ENCODE results near the gene DGCR8.
A peak's percentile ranks its signal among the peaks of the same experiment; 100 is the strongest.

The DGCR8 gene

GRCh38 chr22:20044495-20045151, 35.4 kb upstream of the DGCR8 start:
- Histone ChIP-seq H3K4me3 (ENCODE audit: low read length in 2 of 2) (no peak overlapping the region), H3K4ac (ENCODE audit: low read length) (peak overlapping the region; percentile 37), H3K9me3 (replicated peaks in 1 of 2; ENCODE audit: control insufficient read depth in 2 of 2, insufficient read depth in 1 of 2, low read depth in 1 of 2, low read length in 2 of 2) (peaks cover 0 to 6% of the 10 kb centered on the region in 2 donors), H2BK120ac (ENCODE audit: low read depth, low read length) (no peak overlapping the region), H4K91ac (ENCODE audit: low read depth, low read length, poor library complexity) (no peak overlapping the region), H3K18ac (ENCODE audit: low read length) (no peak overlapping the region), H3K27ac (replicated peaks; ENCODE audit: low read length) (no peak overlapping the region), H2BK15ac (ENCODE audit: low read length) (no peak overlapping the region), H3K27me3 (ENCODE audit: control insufficient read depth in 3 of 3, insufficient read depth in 3 of 3, low read depth in 1 of 3, low read length in 3 of 3) (no peaks in the 10 kb centered on the region), H3K4me2 (ENCODE audit: insufficient read depth, low read length, poor library complexity, severe bottlenecking) (no peak overlapping the region), H3K14ac (ENCODE audit: low read length) (peak overlapping the region; percentile 38), H3K23ac (ENCODE audit: low read depth, low read length, poor library complexity) (peak overlapping the region; percentile 85), H3K4me1 (ENCODE audit: control insufficient read depth in 2 of 2, insufficient read depth in 1 of 2, low read depth in 1 of 2, low read length in 2 of 2) (no peaks in the 10 kb centered on the region), H2BK5ac (ENCODE audit: low read length) (no peak overlapping the region), H3K9ac (ENCODE audit: low read depth, low read length, poor library complexity) (no peak overlapping the region), H3K79me1 (ENCODE audit: low read depth, low read length) (no peaks in the 10 kb centered on the region), H2AFZ (ENCODE audit: low read length) (no peak overlapping the region), H4K8ac (ENCODE audit: low read depth, low read length) (no peak overlapping the region), H2BK12ac (ENCODE audit: low read length) (peak overlapping the region; percentile 73), H2AK5ac (ENCODE audit: low read depth, low read length) (peak overlapping the region; percentile 35), H3K36me3 (replicated peaks in 1 of 2; ENCODE audit: control insufficient read depth in 2 of 2, insufficient read depth in 2 of 2, low read length in 2 of 2) (peaks cover 2 to 14% of the 10 kb centered on the region in 2 donors)
- no peak for DNase-seq (ENCODE audit: low spot score)
- WGBS, 2 donors (ENCODE audit: extremely low coverage in 2 of 2, insufficient read length in 2 of 2, insufficient replicate concordance in 1 of 2): no CpG with 5 or more reads among the region's 10 CpGs

- Histone ChIP-seq H4K91ac (ENCODE audit: low read depth, low read length, poor library complexity) (no peak overlapping the region), H4K8ac (ENCODE audit: low read depth, low read length) (no peak overlapping the region), H2BK5ac (ENCODE audit: low read length) (no peak overlapping the region), H3K4me2 (ENCODE audit: insufficient read depth, low read length, poor library complexity, severe bottlenecking) (no peak overlapping the region), H3K14ac (ENCODE audit: low read length) (no peak overlapping the region), H2AFZ (ENCODE audit: low read length) (no peak overlapping the region), H3K27me3 (ENCODE audit: control insufficient read depth in 3 of 3, insufficient read depth in 3 of 3, low read depth in 1 of 3, low read length in 3 of 3) (no peaks in the 10 kb centered on the region), H3K4ac (ENCODE audit: low read length) (no peak overlapping the region), H3K9me3 (replicated peaks in 1 of 2; ENCODE audit: control insufficient read depth in 2 of 2, insufficient read depth in 1 of 2, low read depth in 1 of 2, low read length in 2 of 2) (peaks cover 0 to 6% of the 10 kb centered on the region in 2 donors), H2BK120ac (ENCODE audit: low read depth, low read length) (no peak overlapping the region), H2AK5ac (ENCODE audit: low read depth, low read length) (no peak overlapping the region), H3K79me1 (ENCODE audit: low read depth, low read length) (no peaks in the 10 kb centered on the region), H2BK15ac (ENCODE audit: low read length) (no peak overlapping the region), H3K4me3 (ENCODE audit: low read length in 2 of 2) (no peak overlapping the region), H3K9ac (ENCODE audit: low read depth, low read length, poor library complexity) (no peak overlapping the region), H3K18ac (ENCODE audit: low read length) (no peak overlapping the region), H3K23ac (ENCODE audit: low read depth, low read length, poor library complexity) (no peak overlapping the region), H3K36me3 (replicated peaks in 1 of 2; ENCODE audit: control insufficient read depth in 2 of 2, insufficient read depth in 2 of 2, low read length in 2 of 2) (peaks cover 2 to 10% of the 10 kb centered on the region in 2 donors), H2BK12ac (ENCODE audit: low read length) (no peak overlapping the region), H3K27ac (replicated peaks; ENCODE audit: low read length) (no peak overlapping the region), H3K4me1 (ENCODE audit: control insufficient read depth in 2 of 2, insufficient read depth in 1 of 2, low read depth in 1 of 2, low read length in 2 of 2) (no peaks in the 10 kb centered on the region)
- no peak for DNase-seq (ENCODE audit: low spot score)
- no CpG with 5 or more reads among the region's 4 CpGs for WGBS, 2 donors (ENCODE audit: extremely low coverage in 2 of 2, insufficient read length in 2 of 2, insufficient replicate concordance in 1 of 2)
These were observed 33.3 kb upstream of the DGCR8 start for GRCh38 chr22:20046730-20047129.

GRCh38 chr22:20051927-20052308, 28.1 kb upstream of the DGCR8 start:
- Histone ChIP-seq H3K4me2 (ENCODE audit: insufficient read depth, low read length, poor library complexity, severe bottlenecking) (no peak overlapping the region), H3K9ac (ENCODE audit: low read depth, low read length, poor library complexity) (no peak overlapping the region), H4K91ac (ENCODE audit: low read depth, low read length, poor library complexity) (no peak overlapping the region), H3K14ac (ENCODE audit: low read length) (no peak overlapping the region), H2BK12ac (ENCODE audit: low read length) (no peak overlapping the region), H3K4me3 (ENCODE audit: low read length in 2 of 2) (no peak overlapping the region), H4K8ac (ENCODE audit: low read depth, low read length) (no peak overlapping the region), H3K23ac (ENCODE audit: low read depth, low read length, poor library complexity) (peak overlapping the region; percentile 85), H2AK5ac (ENCODE audit: low read depth, low read length) (no peak overlapping the region), H2BK5ac (ENCODE audit: low read length) (peak overlapping the region; percentile 66), H3K4me1 (ENCODE audit: control insufficient read depth in 2 of 2, insufficient read depth in 1 of 2, low read depth in 1 of 2, low read length in 2 of 2) (no peaks in the 10 kb centered on the region), H2AFZ (ENCODE audit: low read length) (no peak overlapping the region), H3K27me3 (ENCODE audit: control insufficient read depth in 3 of 3, insufficient read depth in 3 of 3, low read depth in 1 of 3, low read length in 3 of 3) (no peaks in the 10 kb centered on the region), H3K27ac (replicated peaks; ENCODE audit: low read length) (no peak overlapping the region), H3K79me1 (ENCODE audit: low read depth, low read length) (peaks cover 7% of the 10 kb centered on the region), H2BK120ac (ENCODE audit: low read depth, low read length) (no peak overlapping the region), H3K36me3 (replicated peaks in 1 of 2; ENCODE audit: control insufficient read depth in 2 of 2, insufficient read depth in 2 of 2, low read length in 2 of 2) (peaks cover under 1 to 11% of the 10 kb centered on the region in 2 donors), H3K9me3 (replicated peaks in 1 of 2; ENCODE audit: control insufficient read depth in 2 of 2, insufficient read depth in 1 of 2, low read depth in 1 of 2, low read length in 2 of 2) (peaks cover 0 to 6% of the 10 kb centered on the region in 2 donors), H2BK15ac (ENCODE audit: low read length) (no peak overlapping the region), H3K18ac (ENCODE audit: low read length) (no peak overlapping the region), H3K4ac (ENCODE audit: low read length) (no peak overlapping the region)
- WGBS, 2 donors (ENCODE audit: extremely low coverage in 2 of 2, insufficient read length in 2 of 2, insufficient replicate concordance in 1 of 2): no CpG with 5 or more reads among the region's 6 CpGs
- DNase-seq (ENCODE audit: low spot score): no peak

GRCh38 chr22:20052309-20053259, 27.5 kb upstream of the DGCR8 start:
- Histone ChIP-seq H3K36me3 (replicated peaks in 1 of 2; ENCODE audit: control insufficient read depth in 2 of 2, insufficient read depth in 2 of 2, low read length in 2 of 2) (peaks cover 0 to 11% of the 10 kb centered on the region in 2 donors), H3K18ac (ENCODE audit: low read length) (no peak overlapping the region), H3K9ac (ENCODE audit: low read depth, low read length, poor library complexity) (no peak overlapping the region)

More at GRCh38 chr22:20052309-20053259, 27.5 kb upstream of the DGCR8 start:
- H3K4me1 ChIP-seq (ENCODE audit: control insufficient read depth in 2 of 2, insufficient read depth in 1 of 2, low read depth in 1 of 2, low read length in 2 of 2): no peaks in the 10 kb centered on the region
- peak overlapping the region; percentile 66 for H2BK5ac ChIP-seq (ENCODE audit: low read length)
- DNase-seq (ENCODE audit: low spot score): no peak
- H3K23ac ChIP-seq (ENCODE audit: low read depth, low read length, poor library complexity): peak overlapping the region; percentile 85
- H3K4me3 ChIP-seq (ENCODE audit: low read length in 2 of 2): no peak overlapping the region
- H3K27ac ChIP-seq (replicated peaks; ENCODE audit: low read length): no peak overlapping the region
- no peak overlapping the region for H2BK15ac ChIP-seq (ENCODE audit: low read length)
- H3K4me2 ChIP-seq (ENCODE audit: insufficient read depth, low read length, poor library complexity, severe bottlenecking): no peak overlapping the region
- H3K9me3 ChIP-seq (replicated peaks in 1 of 2; ENCODE audit: control insufficient read depth in 2 of 2, insufficient read depth in 1 of 2, low read depth in 1 of 2, low read length in 2 of 2): peaks cover 0 to 6% of the 10 kb centered on the region in 2 donors
- no peak overlapping the region for H2AK5ac ChIP-seq (ENCODE audit: low read depth, low read length)
- H2BK120ac ChIP-seq (ENCODE audit: low read depth, low read length): no peak overlapping the region
- no peaks in the 10 kb centered on the region for H3K27me3 ChIP-seq (ENCODE audit: control insufficient read depth in 3 of 3, insufficient read depth in 3 of 3, low read depth in 1 of 3, low read length in 3 of 3)
- no peak overlapping the region for H2BK12ac ChIP-seq (ENCODE audit: low read length)
- WGBS, 2 donors (ENCODE audit: extremely low coverage in 2 of 2, insufficient read length in 2 of 2, insufficient replicate concordance in 1 of 2): no CpG with 5 or more reads among the region's 26 CpGs
- no peak overlapping the region for H3K4ac ChIP-seq (ENCODE audit: low read length)
- H3K79me1 ChIP-seq (ENCODE audit: low read depth, low read length): peaks cover 7% of the 10 kb centered on the region
- H4K91ac ChIP-seq (ENCODE audit: low read depth, low read length, poor library complexity): no peak overlapping the region
- H3K14ac ChIP-seq (ENCODE audit: low read length): no peak overlapping the region
- H2AFZ ChIP-seq (ENCODE audit: low read length): no peak overlapping the region
- no peak overlapping the region for H4K8ac ChIP-seq (ENCODE audit: low read depth, low read length)

Measured in neuronal stem cell (in vitro differentiated cells).